H1 (cell line): ENCODE measurements around the gene THAP2. TPM values are rescaled to one million over a fixed set of nuclear protein-coding genes. Genes with fewer than 3 reads are reported as not detected.

Source experiments
- CTCF ChIA-PET: fragments of 300-600 bp; sonication (Branson Sonifier 250); formaldehyde crosslinking; loops from one replicate; lab custom pipeline; 2021; ENCODE audit not compliant: partially characterized antibody; lab: Charles Lee
- POLR2A ChIA-PET: fragments of 300-600 bp; sonication (Branson Sonifier 250); formaldehyde crosslinking; loops from one replicate; lab custom pipeline; 2021; ENCODE audit warnings: inconsistent platforms; ENCODE audit not compliant: partially characterized antibody; lab: Charles Lee
- DNase-seq, 2 experiments: peaks; one replicate each; pipeline versions ENCODE4 v3.0.0 to v3.0.0-alpha.2; 2010 to 2022; ENCODE audit warnings: low spot score in 2 of 2, low read depth in 1 of 2, mixed read lengths in 1 of 2
- FAIRE-seq: peaks from 2 replicates; lab custom pipeline; 2011; peaks lifted over from hg19 to GRCh38; lab: Jason Lieb, UNC
- H2AFZ ChIP-seq: 2 replicates; pipeline ENCODE4 v1.8.1; 2012; ENCODE audit warnings: low read length, inconsistent platforms
- H2AK5ac ChIP-seq: 2 replicates; pipeline ENCODE4 v1.6.1; 2013; ENCODE audit warnings: low read depth, low read length
- H2BK120ac ChIP-seq: replicated peaks from 2 replicates; pipeline ENCODE3; 2013; ENCODE audit warnings: low read depth, low read length, inconsistent platforms
- H2BK12ac ChIP-seq: 2 replicates; pipeline ENCODE4 v1.6.1; 2013; ENCODE audit warnings: low read depth, low read length
- H2BK15ac ChIP-seq: 2 replicates; pipeline ENCODE4 v1.6.1; 2013; ENCODE audit warnings: low read length
- H2BK20ac ChIP-seq: 2 replicates; pipeline ENCODE4 v1.6.1; 2013; ENCODE audit warnings: low read length
- H2BK5ac ChIP-seq: 2 replicates; pipeline ENCODE4 v1.6.1; 2013; ENCODE audit warnings: low read depth, low read length
- H3K14ac ChIP-seq: 2 replicates; pipeline ENCODE4 v1.6.1; 2013; ENCODE audit warnings: inconsistent platforms; ENCODE audit not compliant: insufficient read length
- H3K18ac ChIP-seq: 2 replicates; pipeline ENCODE4 v1.6.1; 2013; ENCODE audit warnings: low read length; ENCODE audit errors: extremely low read depth
- H3K23ac ChIP-seq: 2 replicates; pipeline ENCODE4 v1.6.1; 2013; ENCODE audit warnings: inconsistent platforms; ENCODE audit not compliant: insufficient read length
- H3K23me2 ChIP-seq: 2 replicates; pipeline ENCODE4 v1.6.1; 2013; ENCODE audit warnings: low read depth, low read length
- H3K27ac ChIP-seq: 2 replicates; pipeline ENCODE4 v1.6.1; 2011; ENCODE audit warnings: low read depth, low read length, inconsistent platforms
- H3K27me3 ChIP-seq, 4 experiments: replicated peaks in 1 of 4; 1 replicate in 1 of 4; 2 replicates in 3 of 4; pipeline versions ENCODE4 v1.6.1 to v1.8.1; 2011 to 2013; ENCODE audit warnings: low read length in 3 of 4, mild to moderate bottlenecking in 3 of 4, inconsistent platforms in 2 of 4, mixed read lengths in 2 of 4, moderate library complexity in 1 of 4; ENCODE audit not compliant: control insufficient read depth in 3 of 4, insufficient read depth in 3 of 4; ENCODE audit errors: extremely low read depth in 1 of 4
- H3K36me3 ChIP-seq, 4 experiments: 2 replicates each; pipeline versions ENCODE4 v1.6.1 to v1.8.1; 2011 to 2013; ENCODE audit warnings: mild to moderate bottlenecking in 4 of 4, low read length in 3 of 4, moderate library complexity in 2 of 4, control low read depth in 1 of 4, inconsistent platforms in 1 of 4; ENCODE audit not compliant: insufficient read depth in 4 of 4, control insufficient read depth in 2 of 4
- H3K4ac ChIP-seq: replicated peaks from 2 replicates; pipeline ENCODE3; 2013; ENCODE audit warnings: low read length, low read depth, mixed read lengths, inconsistent platforms; ENCODE audit not compliant: insufficient read length
- H3K4me1 ChIP-seq, 4 experiments: replicated peaks in 1 of 4; 1 replicate in 1 of 4; 2 replicates in 3 of 4; pipeline versions ENCODE4 v1.6.1 to v1.8.1; 2011 to 2013; ENCODE audit warnings: low read length in 3 of 4, inconsistent platforms in 2 of 4, mixed read lengths in 1 of 4; ENCODE audit not compliant: insufficient read depth in 4 of 4, control insufficient read depth in 3 of 4
- H3K4me2 ChIP-seq, 2 experiments: 2 replicates each; pipeline versions ENCODE4 v1.6.1 to v1.8.1; 2011 to 2013; ENCODE audit warnings: low read depth in 2 of 2, low read length in 2 of 2, control low read depth in 1 of 2, inconsistent platforms in 1 of 2, mild to moderate bottlenecking in 1 of 2; ENCODE audit not compliant: insufficient read depth in 1 of 2
- H3K4me3 ChIP-seq, 4 experiments: fragments of 200-600, 300-600 bp in 1 of 4; sonication (generic), shearing (Covaris generic), sonication (Bioruptor Twin) in 1 of 4; 2 replicates each; pipeline versions ENCODE4 v1.5.1 to v1.8.1; 2011 to 2016; ENCODE audit warnings: low read length in 4 of 4, low read depth in 3 of 4, control low read depth in 2 of 4, inconsistent platforms in 2 of 4, mild to moderate bottlenecking in 2 of 4, mixed read lengths in 1 of 4, moderate library complexity in 1 of 4; ENCODE audit not compliant: insufficient read depth in 2 of 4; ENCODE audit errors: extremely low read depth in 1 of 4
- H3K56ac ChIP-seq: replicated peaks from 2 replicates; pipeline ENCODE3; 2013; ENCODE audit warnings: low read depth, mild to moderate bottlenecking, mixed read lengths, low read length, inconsistent platforms; ENCODE audit not compliant: insufficient read length
- H3K79me1 ChIP-seq: 2 replicates; pipeline ENCODE4 v1.6.1; 2013; ENCODE audit warnings: low read depth, low read length, control low read depth
- H3K79me2 ChIP-seq, 2 experiments: 2 replicates each; pipeline versions ENCODE4 v1.6.1 to v1.8.1; 2012 to 2013; ENCODE audit warnings: low read length in 2 of 2, mild to moderate bottlenecking in 2 of 2, inconsistent platforms in 1 of 2; ENCODE audit not compliant: insufficient read depth in 2 of 2, control insufficient read depth in 1 of 2
- H3K9ac ChIP-seq, 4 experiments: replicated peaks in 1 of 4; 1 replicate in 1 of 4; 2 replicates in 3 of 4; pipeline versions ENCODE4 v1.6.1 to v1.8.1; 2011 to 2013; ENCODE audit warnings: low read depth in 3 of 4, low read length in 3 of 4, control low read depth in 2 of 4, mild to moderate bottlenecking in 2 of 4, moderate library complexity in 2 of 4, inconsistent platforms in 1 of 4; ENCODE audit errors: extremely low read depth in 1 of 4
- H3K9me3 ChIP-seq, 2 experiments: 2 replicates each; pipeline versions ENCODE4 v1.6.1 to v1.8.1; 2012 to 2013; ENCODE audit warnings: mild to moderate bottlenecking in 2 of 2, moderate library complexity in 2 of 2, control low read depth in 1 of 2, inconsistent platforms in 1 of 2, low read depth in 1 of 2, low read length in 1 of 2, mixed read lengths in 1 of 2; ENCODE audit not compliant: insufficient read depth in 2 of 2
- H4K20me1 ChIP-seq, 2 experiments: replicated peaks in 1 of 2; 2 replicates each; pipeline versions ENCODE3 to v1.8.1; 2011 to 2013; ENCODE audit warnings: inconsistent platforms in 2 of 2, low read length in 2 of 2, mild to moderate bottlenecking in 1 of 2; ENCODE audit not compliant: insufficient read depth in 2 of 2, control insufficient read depth in 1 of 2
- H4K5ac ChIP-seq: 2 replicates; pipeline ENCODE4 v1.6.1; 2013; ENCODE audit warnings: low read length, low read depth, mixed read lengths, inconsistent platforms; ENCODE audit not compliant: insufficient read length
- H4K8ac ChIP-seq: 2 replicates; pipeline ENCODE4 v1.8.0; 2013; ENCODE audit warnings: mild to moderate bottlenecking, moderate library complexity, low read length, inconsistent platforms; ENCODE audit not compliant: insufficient read depth; ENCODE audit errors: extremely low read depth
- H4K91ac ChIP-seq: replicated peaks from 2 replicates; pipeline ENCODE3; 2013; ENCODE audit warnings: low read length, mixed read lengths, inconsistent platforms; ENCODE audit not compliant: insufficient read length
- EGR1 ChIP-seq: IDR thresholded peaks from 2 replicates; pipeline ENCODE4 v1.6.1; 2011; ENCODE audit warnings: low read depth, low read length, borderline replicate concordance
- EP300 ChIP-seq, 2 experiments: IDR thresholded peaks; 1 replicate in 1 of 2; 2 replicates in 1 of 2; pipeline ENCODE4 v1.6.1; 2011 to 2012; ENCODE audit warnings: low read depth in 2 of 2, low read length in 2 of 2, mild to moderate bottlenecking in 2 of 2, borderline replicate concordance in 1 of 2, inconsistent platforms in 1 of 2, moderate library complexity in 1 of 2
- GABPA ChIP-seq: IDR thresholded peaks from 2 replicates; pipeline ENCODE4 v1.6.1; 2011; ENCODE audit warnings: mild to moderate bottlenecking, low read length, moderate library complexity, borderline replicate concordance; ENCODE audit not compliant: insufficient read depth
- JUN ChIP-seq: IDR thresholded peaks from 2 replicates; pipeline ENCODE4 v1.6.1; 2011; ENCODE audit warnings: low read depth, mild to moderate bottlenecking, improper control_type of control experiment, low read length
- KDM1A ChIP-seq: fragments of 200-600, 300-600 bp; sonication (generic); IDR thresholded peaks from 2 replicates; pipeline ENCODE4 v1.7.1; 2016; ENCODE audit warnings: mild to moderate bottlenecking, low read length, borderline replicate concordance
- KDM5A ChIP-seq: fragments of 200-600 bp; IDR thresholded peaks from 2 replicates; pipeline ENCODE4 v1.7.1; 2012; ENCODE audit warnings: mild to moderate bottlenecking, low read length, inconsistent platforms, mixed read lengths
- POLR2A ChIP-seq, 2 experiments: IDR thresholded peaks; 1 replicate in 1 of 2; 2 replicates in 1 of 2; pipeline ENCODE4 v1.6.1; 2011; ENCODE audit warnings: low read depth in 2 of 2, low read length in 2 of 2, mild to moderate bottlenecking in 2 of 2; ENCODE audit errors: control extremely low read depth in 1 of 2
- RAD21 ChIP-seq, 2 experiments: IDR thresholded peaks in 1 of 2; conservative IDR thresholded peaks in 1 of 2; 2 replicates each; pipeline ENCODE4 v1.6.1; 2011; ENCODE audit warnings: low read depth in 2 of 2, low read length in 2 of 2, improper control_type of control experiment in 1 of 2, inconsistent platforms in 1 of 2, mild to moderate bottlenecking in 1 of 2, moderate library complexity in 1 of 2
- SIRT6 ChIP-seq: IDR thresholded peaks from one replicate; pipeline ENCODE4 v1.7.1; 2012; ENCODE audit warnings: low read length, inconsistent platforms
- SIX5 ChIP-seq: IDR thresholded peaks from 2 replicates; pipeline ENCODE4 v1.6.1; 2011; ENCODE audit warnings: mild to moderate bottlenecking, low read depth, low read length
- SP4 ChIP-seq: IDR thresholded peaks from 2 replicates; pipeline ENCODE4 v1.6.1; 2012; ENCODE audit warnings: low read length, inconsistent platforms
- SRF ChIP-seq: IDR thresholded peaks from 2 replicates; pipeline ENCODE4 v1.6.1; 2011; ENCODE audit warnings: mild to moderate bottlenecking, low read depth, low read length, moderate library complexity
- TBP ChIP-seq: IDR thresholded peaks from 2 replicates; pipeline ENCODE4 v1.6.1; 2011; ENCODE audit warnings: low read depth, low read length, improper control_type of control experiment
- ZNF274 ChIP-seq: IDR thresholded peaks from 2 replicates; pipeline ENCODE4 v1.7.0; 2012; ENCODE audit warnings: low read length, borderline replicate concordance; ENCODE audit errors: extremely low read depth
- polyA plus RNA-seq, 7 experiments: library from polyadenylated mRNA; depleted of rRNA in 3 of 7; stranded (reverse) in 5 of 7; unstranded in 2 of 7; fragments of >200 nt in 5 of 7; fragments of 200-250 nt in 2 of 7; gene quantifications; 1 replicate in 5 of 7; 2 replicates in 1 of 7; 4 replicates in 1 of 7; pipeline versions ENCODE4 v1.2.1 to v1.2.3, GENCODE V29; 2011 to 2013; ENCODE audit warnings: missing spikeins in 2 of 7, mixed read lengths in 2 of 7
- total RNA-seq: library from RNA; stranded (reverse); fragmentation: NEBNext Ultra II Directional; extraction: Animal tissue kit (Norgen Biotek cat#: 25700); gene quantifications from 2 replicates; pipeline ENCODE4 v1.2.1, GENCODE V29; 2021
- TF ChIP-seq, protein P1 (sequence below): IDR thresholded peaks from 2 replicates; pipeline ENCODE4 v1.6.1; 2011; ENCODE audit warnings: low read depth, mild to moderate bottlenecking, low read length; ENCODE audit not compliant: insufficient read depth

Gene THAP2
- total and polyA plus RNA-seq, 2 of the 8 experiments (the other 6 are each of a cell fraction or from before 2014, with no cell fraction given) = 1.8 to 5.3 TPM

DNA sequence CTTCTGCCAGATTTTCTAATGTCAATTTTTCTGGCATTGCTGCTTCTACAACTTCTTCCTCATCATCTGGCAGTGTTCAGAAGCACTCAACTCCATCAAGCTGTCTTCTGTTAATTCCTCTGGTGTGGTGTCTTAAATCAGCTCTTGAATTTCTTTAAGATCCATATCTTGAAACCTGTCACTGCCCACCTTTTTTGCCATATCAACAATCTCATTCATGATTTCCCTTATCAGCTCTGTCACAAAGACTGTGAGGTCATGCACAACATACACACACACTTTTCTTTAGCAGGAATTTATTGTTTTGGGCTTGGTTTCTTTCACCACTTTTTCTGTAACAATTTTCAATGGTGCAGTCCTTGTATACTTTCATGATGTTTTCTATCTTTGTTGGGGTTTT, 7.2 kb downstream of the THAP2 start:
- no peak overlapping the region for H3K4me3 ChIP-seq
- H3K79me2 ChIP-seq = 0 out of 4 replicates have a peak, but pooled peaks cover 0 to under 1% of the 10 kb centered on the region in 2 experiments
- H3K9ac ChIP-seq = no peak overlapping the region
- H2AFZ ChIP-seq = no peak overlapping the region
- POLR2A ChIA-PET = interaction anchor here (1.7 kb wide), 1 partner anchor 13 kb away, joined by 3 read pairs; no protein-coding TSS in a partner anchor
- no peak overlapping the region for H2BK20ac ChIP-seq
- no peak overlapping the region for H3K18ac ChIP-seq
- no peak overlapping the region for H3K56ac ChIP-seq
- H3K23ac ChIP-seq = no peak overlapping the region
- H3K4me1 ChIP-seq = no peaks in the 10 kb centered on the region
- no peak overlapping the region for H4K91ac ChIP-seq
- no peak overlapping the region for H2BK5ac ChIP-seq
- H4K5ac ChIP-seq = no peak overlapping the region
- DNase-seq (no peak), FAIRE-seq (no peak)
- no peaks in the 10 kb centered on the region for H4K20me1 ChIP-seq
- H3K36me3 ChIP-seq = no peaks in the 10 kb centered on the region; a peak in 1 of 8 replicates
- H3K4ac ChIP-seq = no peak overlapping the region
- no peak overlapping the region for H3K4me2 ChIP-seq
- H2BK120ac ChIP-seq = no peak overlapping the region
- H3K27ac ChIP-seq = no peak overlapping the region
- no peak overlapping the region for H4K8ac ChIP-seq
- no peak overlapping the region for H2BK12ac ChIP-seq
- no peak overlapping the region for H2AK5ac ChIP-seq
- no peaks in the 10 kb centered on the region for H3K23me2 ChIP-seq
- H3K14ac ChIP-seq = no peak overlapping the region
- no peaks in the 10 kb centered on the region for H3K27me3 ChIP-seq
- H3K79me1 ChIP-seq = no peaks in the 10 kb centered on the region
- no peak overlapping the region for H2BK15ac ChIP-seq
- CTCF ChIA-PET = interaction anchor here (1.4 to 1.8 kb wide), 2 partner anchors 14 to 75 kb away, joined by 3 read pairs; no protein-coding TSS in a partner anchor
- no peaks in the 10 kb centered on the region for H3K9me3 ChIP-seq
- no peak for TF ChIP-seq JUN
- TF ChIP-seq, protein P1, sequence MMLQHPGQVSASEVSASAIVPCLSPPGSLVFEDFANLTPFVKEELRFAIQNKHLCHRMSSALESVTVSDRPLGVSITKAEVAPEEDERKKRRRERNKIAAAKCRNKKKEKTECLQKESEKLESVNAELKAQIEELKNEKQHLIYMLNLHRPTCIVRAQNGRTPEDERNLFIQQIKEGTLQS = no peak
- no peak for TF ChIP-seq ZNF274
- TF ChIP-seq SIX5 = no peak
- TF ChIP-seq RAD21 (IDR thresholded peaks at IDR 0.05 in 1 of 2, conservative IDR thresholded peaks at IDR 0.05 in 1 of 2; ENCODE audit: low read depth in 2 of 2, low read length in 2 of 2) = no peak
- TF ChIP-seq KDM5A = no peak
- TF ChIP-seq KDM1A = no peak
- no peak for TF ChIP-seq POLR2A (IDR thresholded peaks at IDR 0.05; ENCODE audit: control extremely low read depth in 1 of 2, low read depth in 2 of 2, low read length in 2 of 2)
- no peak for TF ChIP-seq EGR1
- no peak for TF ChIP-seq GABPA
- TF ChIP-seq EP300 (IDR thresholded peaks at IDR 0.05; ENCODE audit: borderline replicate concordance in 1 of 2, low read depth in 2 of 2, low read length in 2 of 2) = no peak
- TF ChIP-seq TBP = no peak
- no peak for TF ChIP-seq SIRT6
- TF ChIP-seq SRF = no peak
- TF ChIP-seq SP4 = no peak
